Gastrocnemius medialis (tissue), 4 donors: ENCODE results near the gene SEC23A. TPM values are rescaled to one million over a fixed set of nuclear protein-coding genes. Genes with fewer than 3 reads are reported as not detected.
"Not testable (repeated sequence)": the region's sequence is repeated elsewhere in the genome, so short reads cannot be mapped to it uniquely, and the experiment has no call there.

ENCODE experiments used
- ATAC-seq, 2 donors: fragments of 150-250 bp; one replicate each; pipeline ENCODE4 v1.9.1; 2016
- DNase-seq, 2 donors: peaks; one replicate each; pipeline ENCODE4 v3.0.0-alpha.2; 2019
- H3K27ac ChIP-seq, 4 donors: fragments of 200-600 bp; sonication (generic); 1 replicate in 1 of 4; 2 replicates in 3 of 4; pipeline ENCODE4 v1.5.1; 2016 to 2018; ENCODE audit warnings: mild to moderate bottlenecking in 2 of 4, moderate library complexity in 1 of 4
- H3K27me3 ChIP-seq, 3 donors: fragments of 200-600 bp; sonication (generic) in 2 of 3; 1 replicate in 1 of 3; 2 replicates in 2 of 3; pipeline versions ENCODE4 v1.5.1 to v1.6.0; 2016 to 2019; ENCODE audit warnings: mild to moderate bottlenecking in 1 of 3, moderate library complexity in 1 of 3
- H3K36me3 ChIP-seq, 2 donors: fragments of 200-600 bp; sonication (generic) in 1 of 2; one replicate each; pipeline ENCODE4 v1.5.1; 2017 to 2018
- H3K4me1 ChIP-seq, 2 donors: fragments of 200-600 bp; sonication (generic) in 1 of 2; one replicate each; pipeline ENCODE4 v1.5.1; 2016 to 2017; ENCODE audit warnings: mild to moderate bottlenecking in 2 of 2
- H3K4me3 ChIP-seq, 4 donors: fragments of 200-600 bp; sonication (generic) in 3 of 4; 1 replicate in 1 of 4; 2 replicates in 3 of 4; pipeline ENCODE4 v1.5.1; 2016 to 2019; ENCODE audit warnings: mild to moderate bottlenecking in 2 of 4
- H3K9me3 ChIP-seq, 3 donors: fragments of 200-600 bp; sonication (generic) in 2 of 3; 1 replicate in 1 of 3; 2 replicates in 2 of 3; pipeline ENCODE4 v1.5.1; 2016 to 2019
- CTCF ChIP-seq, 5 experiments: fragments of 450-650 bp in 3 of 5; fragments of 200-600 bp in 2 of 5; sonication (generic) in 2 of 5; IDR thresholded peaks in 4 of 5; conservative IDR thresholded peaks in 1 of 5; 1 replicate in 4 of 5; 2 replicates in 1 of 5; pipeline ENCODE4 v1.5.1; 2016 to 2019; ENCODE audit warnings: antibody characterized with exemption in 5 of 5, mild to moderate bottlenecking in 3 of 5, moderate library complexity in 3 of 5
- POLR2A ChIP-seq, 2 donors: fragments of 450-650 bp; IDR thresholded peaks; one replicate each; pipeline ENCODE4 v1.6.1; 2017; ENCODE audit warnings: antibody characterized with exemption in 2 of 2, mild to moderate bottlenecking in 2 of 2, moderate library complexity in 2 of 2
- in situ Hi-C, 4 donors: fragments of 200-750 bp; cut with MboI; loops; one replicate each; pipeline versions ENCODE4 v1.15.0 to v1.8.0; 2017; ENCODE audit warnings: low sequenced_read_pairs in 4 of 4
- intact Hi-C: fragments of 100-400 bp; cut with DNase I; formaldehyde crosslinking; loops from one replicate; pipeline ENCODE4 v1.15.1; 2023; ENCODE audit warnings: low total_unique reads
- total RNA-seq, 4 donors: library from RNA; depleted of rRNA; stranded (reverse); fragments of >200 nt; gene quantifications; one replicate each; pipeline versions ENCODE4 v1.1.0 to v1.2.3, GENCODE V29; 2016

Gene SEC23A
- total RNA-seq, 4 donors from 2014 or later = 79.9 to 183 (median 93.9) TPM

- Histone ChIP-seq H3K27me3 (no peaks in the 10 kb centered on the region), H3K27ac (no peak overlapping the region), H3K4me1 (no peaks in the 10 kb centered on the region), H3K4me3 (no peak overlapping the region), H3K36me3 (peaks cover 0 to 71% of the 10 kb centered on the region in 2 donors), H3K9me3 (no peaks in the 10 kb centered on the region)
- in situ Hi-C loops (no loop called here), intact Hi-C loops (no loop called here)
- TF ChIP-seq CTCF (IDR thresholded peaks at IDR 0.05 in 4 of 5, conservative IDR thresholded peaks at IDR 0.05 in 1 of 5) (no peak), POLR2A (IDR thresholded peaks at IDR 0.05) (no peak)
- DNase-seq = no peak
- no peak for ATAC-seq
Observed at GRCh38 chr14:39083127-39083526, 19.9 kb downstream of the SEC23A start.

GRCh38 chr14:39080886-39081285 lies 22.1 kb downstream of the SEC23A start:
- Histone ChIP-seq H3K36me3 (peaks cover 3 to 74% of the 10 kb centered on the region in 2 donors), H3K9me3 (no peaks in the 10 kb centered on the region), H3K27me3 (no peaks in the 10 kb centered on the region), H3K27ac (no peak overlapping the region), H3K4me1 (no peaks in the 10 kb centered on the region), H3K4me3 (no peak overlapping the region)
- ATAC-seq = no peak
- DNase-seq = no peak
- intact Hi-C loops (no loop called here), in situ Hi-C loops (no loop called here)
- TF ChIP-seq POLR2A (IDR thresholded peaks at IDR 0.05) = no peak
- TF ChIP-seq CTCF (IDR thresholded peaks at IDR 0.05 in 4 of 5, conservative IDR thresholded peaks at IDR 0.05 in 1 of 5) = no peak

GRCh38 chr14:39071096-39071495 lies 31.9 kb downstream of the SEC23A start:
- no peak overlapping the region for H3K27ac ChIP-seq
- no peak for TF ChIP-seq POLR2A (IDR thresholded peaks at IDR 0.05)
- TF ChIP-seq CTCF (IDR thresholded peaks at IDR 0.05 in 4 of 5, conservative IDR thresholded peaks at IDR 0.05 in 1 of 5) = no peak
- intact Hi-C loops = no loop called here
- H3K27me3 ChIP-seq = no peaks in the 10 kb centered on the region
- ATAC-seq (no peak), DNase-seq (no peak)
- no peaks in the 10 kb centered on the region for H3K4me1 ChIP-seq
- peaks cover 6 to 62% of the 10 kb centered on the region in 2 donors for H3K36me3 ChIP-seq
- in situ Hi-C loops = no loop called here
- no peak overlapping the region for H3K4me3 ChIP-seq
- no peaks in the 10 kb centered on the region for H3K9me3 ChIP-seq

GRCh38 chr14:39069923-39070322 lies 33.1 kb downstream of the SEC23A start:
- no peaks in the 10 kb centered on the region for H3K9me3 ChIP-seq
- no peak for ATAC-seq
- no peaks in the 10 kb centered on the region for H3K4me1 ChIP-seq
- H3K27me3 ChIP-seq = no peaks in the 10 kb centered on the region
- H3K27ac ChIP-seq = no peak overlapping the region
- in situ Hi-C loops = no loop called here
- intact Hi-C loops = no loop called here
- no peak for DNase-seq
- no peak overlapping the region for H3K4me3 ChIP-seq
- peaks cover 0 to 57% of the 10 kb centered on the region in 2 donors for H3K36me3 ChIP-seq
- TF ChIP-seq POLR2A (IDR thresholded peaks at IDR 0.05) (no peak), CTCF (IDR thresholded peaks at IDR 0.05 in 4 of 5, conservative IDR thresholded peaks at IDR 0.05 in 1 of 5) (no peak)

GRCh38 chr14:39069169-39069805 lies 33.7 kb downstream of the SEC23A start:
- H3K9me3 ChIP-seq, in situ Hi-C loops, ATAC-seq, H3K4me1 ChIP-seq, DNase-seq, H3K27me3 ChIP-seq, H3K27ac ChIP-seq, H3K4me3 ChIP-seq, intact Hi-C loops: not testable (repeated sequence)
- peaks cover 0 to 57% of the 10 kb centered on the region in 2 donors for H3K36me3 ChIP-seq
